Measurements from ENCODE around the gene ELP4.

ELP4 gene

DNA sequence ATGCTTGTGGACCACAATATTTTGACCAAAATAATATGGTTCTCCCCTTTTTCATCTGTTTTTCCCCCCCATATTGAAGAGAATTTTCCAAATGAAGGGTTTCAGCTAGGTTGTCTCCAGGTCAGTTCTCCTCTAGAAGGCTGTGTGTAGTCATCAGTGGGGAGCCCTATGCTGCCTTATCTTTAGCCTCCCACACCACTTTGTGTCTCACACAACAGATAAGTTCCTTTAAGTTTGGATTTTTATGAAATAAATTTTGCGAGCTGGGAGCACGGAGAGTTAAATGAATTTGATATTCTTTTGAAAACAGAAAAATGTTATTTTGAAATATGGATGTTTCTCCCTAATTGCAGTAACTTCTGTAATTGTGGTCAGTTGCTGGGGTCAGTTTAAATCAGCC, 272.7 kb downstream of the ELP4 start:
- DNase-seq: no peak

DNA sequence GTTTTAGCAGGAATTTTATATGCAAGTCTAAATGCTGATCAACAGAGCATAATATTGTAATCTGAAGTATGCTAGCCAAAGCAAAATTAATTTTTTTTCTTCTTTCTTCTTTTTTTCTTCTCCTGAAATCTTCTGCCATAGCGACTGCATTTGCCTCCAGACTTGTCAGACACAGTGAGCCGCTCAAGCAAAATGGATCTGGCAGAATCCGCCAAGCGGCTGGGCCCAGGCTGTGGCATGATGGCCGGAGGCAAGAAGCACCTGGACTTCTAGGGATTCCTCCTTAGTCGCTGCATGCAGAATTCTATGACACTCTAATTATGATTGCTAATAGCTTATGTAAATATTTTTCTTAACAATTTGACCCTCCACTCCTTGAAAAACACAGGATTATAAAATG, 273.7 kb downstream of the ELP4 start:
- no peak for DNase-seq

- DNase-seq: no peak
Observed at GRCh38 chr11:31784611-31785010, 275.0 kb downstream of the ELP4 start.

DNA sequence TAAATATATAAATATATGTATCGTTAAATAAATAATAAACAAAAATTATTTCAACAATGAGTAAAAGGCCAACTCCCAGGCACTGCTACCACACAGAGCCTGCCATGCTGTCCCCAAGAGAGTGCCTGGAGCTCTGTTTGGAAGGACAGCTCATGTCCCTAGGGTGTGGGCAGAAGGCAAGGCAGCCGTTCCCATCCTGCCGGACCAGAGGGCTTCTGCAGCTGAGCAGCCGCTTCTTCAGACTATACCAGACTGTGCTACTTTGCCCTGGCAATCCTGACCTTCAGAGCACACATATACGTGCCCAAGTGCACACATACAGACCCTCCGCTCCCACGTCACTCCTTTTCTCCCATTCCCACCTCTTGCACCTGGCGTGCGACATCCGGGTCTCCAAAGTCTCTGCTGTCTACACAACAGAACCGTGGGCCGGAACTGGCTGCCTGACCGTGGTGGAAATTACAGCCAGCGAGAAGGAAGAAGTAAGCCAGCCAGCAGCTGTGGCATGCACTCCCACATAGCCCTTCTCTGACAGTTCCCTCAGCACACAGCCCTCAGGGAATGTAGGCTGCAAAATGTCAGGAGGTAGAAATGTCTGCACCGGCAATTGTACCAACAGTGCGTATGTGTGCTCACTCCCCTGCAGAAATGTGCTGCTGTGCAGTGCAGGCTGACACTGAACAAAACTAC, 277.6 kb downstream of the ELP4 start:
- DNase-seq: no peak

DNA sequence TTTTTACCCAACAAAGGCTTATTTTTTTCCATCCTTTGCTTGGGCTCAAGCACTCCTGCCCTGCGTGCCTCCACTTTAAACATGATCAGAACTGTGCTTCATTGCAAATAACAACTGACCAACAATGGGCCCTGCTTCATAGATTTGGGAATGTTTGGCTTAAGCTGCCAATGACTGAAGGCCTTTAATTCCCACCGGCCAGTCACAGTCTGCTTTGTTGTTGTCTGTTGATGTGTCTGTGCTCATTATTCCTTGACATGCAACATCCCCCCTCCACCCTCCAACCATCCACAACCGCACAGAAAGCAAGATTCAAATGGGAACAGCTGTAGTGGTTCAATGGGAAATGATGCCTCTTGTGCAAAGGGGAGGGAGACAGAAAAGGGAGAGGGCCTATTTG, 278.5 kb downstream of the ELP4 start:
- no peak for DNase-seq

- DNase-seq: no peak
Observed at GRCh38 chr11:31790649-31791048, 281.1 kb downstream of the ELP4 start.

DNA sequence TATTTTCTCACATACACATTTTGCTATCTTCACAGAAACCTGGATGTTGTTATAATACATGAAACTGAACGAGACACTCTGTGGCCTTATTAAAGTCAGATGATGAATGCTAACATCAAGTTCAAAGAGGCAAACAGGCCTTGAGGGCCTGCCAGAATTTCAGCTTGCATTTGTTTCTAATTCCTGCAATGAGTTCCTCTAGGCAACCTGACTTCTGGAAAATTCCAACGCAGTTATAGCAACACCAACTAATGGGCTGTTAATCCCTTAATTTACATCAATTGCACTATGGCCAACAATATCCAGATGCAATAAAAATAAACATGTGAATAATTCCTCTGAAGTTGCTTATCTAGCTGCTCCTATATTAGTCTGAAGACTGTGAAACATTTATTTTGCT, 282.5 kb downstream of the ELP4 start:
- no peak for DNase-seq

DNA sequence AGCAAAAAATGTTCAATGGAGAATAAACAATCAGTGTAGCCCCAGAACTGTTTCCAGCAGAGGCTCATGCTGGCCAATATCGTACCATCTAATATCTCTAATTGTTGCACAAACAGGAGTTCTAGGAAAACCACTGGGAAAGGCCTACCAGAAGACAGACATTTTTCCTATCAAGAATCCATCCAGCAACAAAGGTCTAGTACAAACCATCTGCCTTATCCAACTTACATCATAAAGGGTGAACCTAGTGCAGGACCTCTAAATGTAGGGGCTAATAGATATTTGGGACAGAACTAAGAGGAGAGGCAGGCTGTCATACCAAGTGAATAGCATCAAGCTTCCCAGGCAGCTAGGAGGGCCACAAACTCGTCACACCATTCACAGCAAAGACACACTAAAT, 282.9 kb downstream of the ELP4 start:
- no peak for DNase-seq

- no peak for DNase-seq
Observed at GRCh38 chr11:31793264-31793663, 283.7 kb downstream of the ELP4 start.

- no peak for DNase-seq
Observed at GRCh38 chr11:31794548-31794947, 285.0 kb downstream of the ELP4 start.

GRCh38 chr11:31795706-31796498, 286.3 kb downstream of the ELP4 start:
- DNase-seq: no peak

DNA sequence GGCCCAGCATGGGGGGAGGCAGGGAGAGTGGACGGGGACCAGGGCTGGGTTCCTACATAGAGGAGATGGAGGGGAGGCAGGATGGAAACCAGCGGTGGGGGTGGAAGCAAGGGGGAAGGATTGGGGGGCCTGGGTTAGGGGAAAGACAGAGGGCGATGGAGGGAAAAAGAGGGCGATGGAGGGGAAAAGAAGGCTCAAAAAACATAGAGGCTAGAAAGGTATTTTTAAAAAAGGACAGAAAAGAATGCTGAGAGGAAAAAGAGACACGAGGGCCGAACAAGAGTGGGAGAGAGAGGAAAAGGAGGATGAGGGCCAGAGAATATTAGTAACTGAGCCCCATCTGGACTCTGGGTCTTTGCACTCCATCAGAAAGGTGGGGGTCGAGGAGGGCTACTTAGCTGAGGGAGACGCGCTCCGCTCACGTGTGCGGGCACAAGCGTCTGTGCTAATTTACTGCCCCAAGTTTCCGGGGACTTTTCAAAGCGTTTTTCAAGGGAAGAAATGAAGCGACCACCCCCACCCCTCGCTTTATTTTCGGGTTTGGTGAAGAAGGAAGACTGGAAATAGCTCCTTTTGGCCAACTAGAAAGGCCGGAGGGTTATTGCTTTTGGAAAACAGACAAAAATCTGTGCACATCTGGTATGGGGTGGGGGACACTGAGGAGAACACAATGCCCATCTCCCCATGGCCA, 287.1 kb downstream of the ELP4 start:
- no peak for DNase-seq

- DNase-seq: no peak
Observed at GRCh38 chr11:31797190-31798056, 287.9 kb downstream of the ELP4 start.

DNA sequence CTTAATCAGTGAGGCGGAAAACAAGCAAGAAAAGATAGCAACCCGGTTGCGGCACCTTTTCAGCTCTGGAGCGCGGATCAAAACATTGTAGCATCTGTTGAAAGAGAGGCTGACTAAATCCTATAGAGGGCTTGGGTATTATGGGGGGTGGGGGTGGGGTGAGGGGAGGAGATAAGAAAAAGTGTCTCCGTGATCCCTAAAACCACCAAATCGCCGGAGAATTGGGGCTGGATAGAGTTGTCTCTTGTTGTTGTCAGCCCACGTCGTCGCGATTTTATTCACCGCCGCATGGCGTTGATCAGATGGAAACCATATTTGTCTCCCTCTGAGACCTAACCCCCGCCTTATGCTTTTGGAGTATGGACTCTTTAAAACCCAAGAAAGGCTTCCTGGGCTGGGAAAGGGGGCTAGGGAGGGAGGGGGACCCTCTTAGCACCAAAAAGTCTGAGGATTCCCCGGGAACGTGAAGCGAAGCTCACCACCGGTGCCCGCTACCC, 288.5 kb downstream of the ELP4 start:
- DNase-seq: no peak

DNA sequence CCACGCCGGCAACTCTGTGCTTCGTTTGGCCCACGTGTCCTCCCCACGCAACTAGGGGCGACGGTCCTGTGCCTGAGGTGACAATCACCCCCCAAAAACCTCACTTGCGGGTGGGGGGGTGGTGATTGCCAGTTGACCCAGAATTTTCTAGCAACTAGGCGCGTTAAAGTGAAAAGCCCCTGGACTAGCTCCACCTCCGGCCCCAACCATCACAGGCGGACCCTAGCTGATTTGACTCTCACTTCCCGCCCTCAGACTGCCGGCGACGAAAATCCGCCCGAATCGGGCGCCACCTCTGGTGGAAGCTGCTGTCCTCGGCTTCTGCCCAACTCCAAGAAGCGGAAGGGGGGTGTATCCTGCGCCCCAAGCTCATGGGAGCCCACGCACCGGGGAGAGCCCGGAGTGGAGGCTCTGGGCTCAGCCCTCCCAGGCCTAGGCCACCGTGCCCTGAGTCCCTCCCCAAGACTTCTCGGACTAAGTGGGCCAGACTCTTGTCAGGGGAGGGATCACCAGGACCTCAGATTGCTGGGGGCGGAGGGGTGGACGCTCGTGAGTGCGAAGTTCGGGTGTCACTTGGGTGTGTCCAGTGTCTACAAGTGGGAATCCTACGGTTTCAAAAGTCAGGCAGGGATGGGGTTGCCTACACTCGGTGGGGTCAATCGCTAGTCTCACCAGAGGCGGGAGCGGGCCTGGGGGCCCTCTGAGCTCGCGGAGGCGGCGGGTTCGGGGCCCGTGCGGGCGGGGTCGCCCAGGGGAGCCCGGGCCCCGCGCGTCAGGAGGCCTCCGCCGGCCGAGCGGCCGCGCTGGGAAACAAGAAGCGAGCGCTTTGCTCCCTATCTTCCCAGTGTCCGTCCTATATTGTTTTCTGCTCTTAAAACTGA, 289.2 kb downstream of the ELP4 start:
- DNase-seq: no peak

DNA sequence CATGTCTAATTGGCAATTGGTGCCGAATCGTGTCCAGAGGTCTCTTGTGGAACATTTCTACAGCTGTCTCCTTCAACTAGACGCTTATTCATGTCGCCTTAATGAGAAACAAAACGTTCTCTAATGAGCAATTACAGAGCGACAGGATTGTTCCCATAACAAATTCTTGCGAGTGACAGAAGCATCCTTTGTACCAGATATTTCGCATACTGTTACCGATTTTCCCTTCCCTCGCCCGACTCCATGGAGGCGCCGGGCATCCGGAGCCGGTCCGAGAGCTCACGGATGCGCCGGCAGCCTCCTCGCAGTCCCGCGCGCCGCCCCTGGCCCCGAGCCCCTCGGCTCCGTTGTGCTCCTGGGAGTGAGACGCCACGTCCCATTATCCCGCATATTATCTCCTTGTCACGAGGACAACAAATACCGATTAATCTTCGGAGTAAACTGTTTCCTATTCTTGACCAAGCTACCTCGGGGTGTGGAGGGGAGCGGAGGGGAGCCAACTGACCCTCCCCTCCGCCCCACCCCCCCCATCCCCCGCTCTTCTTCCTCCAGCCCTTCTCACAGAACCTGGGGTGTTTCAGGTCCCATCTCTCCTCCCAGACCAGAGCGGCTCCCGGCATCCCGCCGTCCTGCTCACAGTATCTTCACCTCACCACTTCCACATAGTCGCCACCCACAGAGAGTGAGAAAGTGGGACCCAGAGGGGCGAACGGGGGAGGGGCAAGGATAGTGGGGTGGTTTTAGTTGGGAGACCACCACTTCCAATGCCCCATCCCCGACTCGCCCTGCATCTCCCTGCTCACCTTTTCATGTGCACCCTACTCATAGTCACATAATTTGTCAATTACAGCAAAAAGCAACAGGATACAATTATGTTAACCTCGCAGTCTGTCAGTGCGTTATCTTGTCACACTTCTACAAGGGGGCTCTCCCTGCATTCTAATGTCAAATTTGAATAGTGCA, 290.1 kb downstream of the ELP4 start:
- no peak for DNase-seq

DNA sequence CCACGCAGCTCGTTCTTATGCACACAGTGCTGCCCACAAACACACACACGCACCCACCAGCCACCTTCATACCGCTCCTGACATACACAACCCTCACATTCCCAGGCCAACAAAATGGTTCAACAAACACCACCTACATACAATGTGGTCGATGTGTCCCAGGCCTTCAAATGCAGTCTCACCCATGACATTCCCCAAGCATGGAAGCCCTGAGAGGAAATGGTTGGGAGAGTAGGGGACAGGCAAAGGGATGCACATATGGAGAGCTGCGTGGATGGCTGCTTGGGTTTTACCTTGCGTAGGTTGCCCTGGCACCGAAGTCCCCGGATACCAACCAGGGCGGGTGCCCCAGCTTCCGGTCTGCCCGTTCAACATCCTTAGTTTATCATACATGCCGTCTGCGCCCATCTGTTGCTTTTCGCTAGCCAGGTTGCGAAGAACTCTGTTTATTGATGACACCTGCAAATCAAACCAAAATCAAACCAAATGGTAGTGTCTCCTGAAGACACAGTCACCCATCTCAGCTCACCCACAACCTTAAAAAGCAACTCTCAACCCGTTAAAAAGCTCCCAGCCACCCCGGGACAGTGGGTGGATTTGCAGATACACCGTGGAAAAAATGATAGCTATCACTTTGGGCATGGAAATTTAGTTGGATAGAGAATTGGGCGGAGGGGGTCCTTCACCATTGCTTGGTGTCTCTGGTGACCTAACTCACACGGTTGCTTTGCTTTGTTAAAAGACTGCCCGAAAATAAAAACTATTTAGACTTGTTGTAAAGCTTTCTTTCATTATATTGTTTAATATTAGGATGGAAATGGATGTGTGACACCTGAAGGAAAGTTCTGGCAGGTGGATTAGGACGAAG, 291.1 kb downstream of the ELP4 start:
- no peak for DNase-seq

- DNase-seq: no peak
Observed at GRCh38 chr11:31801298-31801702, 291.7 kb downstream of the ELP4 start.

DNA sequence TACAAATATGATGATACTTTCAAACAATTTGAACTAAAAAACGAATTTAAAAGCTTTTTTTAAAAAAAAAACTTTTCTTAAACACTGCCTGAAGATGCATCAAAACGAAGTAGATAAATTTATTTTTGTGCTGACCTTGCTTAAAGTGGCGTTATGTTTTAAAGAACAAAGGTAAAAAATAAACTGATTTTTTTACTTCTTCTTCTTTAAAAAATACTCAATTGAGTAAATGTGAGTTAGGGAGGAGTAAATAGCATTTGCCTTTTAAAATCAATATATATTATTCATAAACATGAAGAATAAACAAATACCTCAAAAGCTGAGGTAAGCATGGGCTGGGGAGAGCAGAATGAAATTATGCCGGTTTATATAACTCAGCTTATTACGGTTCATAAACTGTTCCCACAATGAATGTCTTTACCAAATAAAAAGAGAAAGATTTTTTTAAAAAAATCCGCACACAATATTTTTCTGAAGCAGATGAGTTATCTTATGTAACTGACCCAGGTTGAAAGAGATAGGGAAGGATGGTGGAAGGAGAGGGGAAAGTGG, 292.5 kb downstream of the ELP4 start:
- DNase-seq: no peak
